K562 (cell line): ENCODE measurements around the gene RAPSN. TPM values are rescaled to one million over a fixed set of nuclear protein-coding genes. Genes with fewer than 3 reads are reported as not detected.

Experiments
- ATAC-seq: fragments of 200-7000 bp; cut with Tn5 transposase; 3 replicates; pipeline ENCODE4 v1.9.1; 2020; ENCODE audit warnings: moderate library complexity
- BruUV-seq: library from RNA; stranded (reverse); fragments of 400-500 nt; replicated peaks from 2 replicates; lab custom pipeline; 2021; lab: Mats Ljungman, UMichigan
- CTCF ChIA-PET: fragments of 300-600 bp; formaldehyde crosslinking; extraction: SDS; loops from one replicate; lab custom pipeline; 2021; ENCODE audit warnings: low intra/inter-chr PET ratio; lab: Yijun Ruan, JAX
- POLR2A ChIA-PET: fragments of 300-600, 350-650 bp; sonication (Branson Sonifier 250); formaldehyde crosslinking; extraction: SDS; loops from one replicate; lab custom pipeline; 2021; ENCODE audit warnings: antibody characterized with exemption, inconsistent platforms; lab: Yijun Ruan, JAX
- DNase-seq, 4 experiments: peaks; one replicate each; pipeline versions ENCODE4 v3.0.0 to v3.0.0-alpha.2; 2011 to 2018; ENCODE audit warnings: low spot score in 3 of 4, mixed read lengths in 3 of 4; ENCODE audit errors: extremely low read depth in 1 of 4
- FAIRE-seq: peaks from 2 replicates; lab custom pipeline; 2011; peaks lifted over from hg19 to GRCh38; lab: Jason Lieb, UNC
- H2AFZ ChIP-seq: 2 replicates; pipeline ENCODE4 v1.6.0; 2011; ENCODE audit warnings: low read depth, low read length, control low read depth, inconsistent platforms
- H3K27ac ChIP-seq: fragments of 200-600 bp; 3 replicates; pipeline ENCODE4 v1.8.0; 2011; ENCODE audit warnings: low read depth, mild to moderate bottlenecking, control low read depth, inconsistent platforms, low read length, moderate library complexity, mixed read lengths; ENCODE audit errors: extremely low read depth
- H3K27me3 ChIP-seq, 2 experiments: fragments of 300-600 bp in 1 of 2; 2 replicates in 1 of 2; 3 replicates in 1 of 2; pipeline versions ENCODE4 v1.6.0 to v1.8.0; 2011; ENCODE audit warnings: inconsistent platforms in 2 of 2, low read length in 2 of 2, mild to moderate bottlenecking in 1 of 2, mixed read lengths in 1 of 2, moderate library complexity in 1 of 2; ENCODE audit not compliant: control insufficient read depth in 2 of 2, insufficient read depth in 2 of 2
- H3K36me3 ChIP-seq: fragments of 300-600 bp; 3 replicates; pipeline ENCODE4 v1.8.0; 2011; ENCODE audit warnings: mild to moderate bottlenecking, low read length, inconsistent platforms; ENCODE audit not compliant: control insufficient read depth, insufficient read depth
- H3K4me1 ChIP-seq, 2 experiments: fragments of 200-600 bp in 1 of 2; replicated peaks in 1 of 2; 2 replicates in 1 of 2; 3 replicates in 1 of 2; pipeline versions ENCODE4 v1.5.1 to v1.8.0; 2011; ENCODE audit warnings: inconsistent platforms in 2 of 2, low read length in 2 of 2, mild to moderate bottlenecking in 1 of 2, mixed read lengths in 1 of 2, moderate library complexity in 1 of 2; ENCODE audit not compliant: control insufficient read depth in 2 of 2, insufficient read depth in 2 of 2
- H3K4me2 ChIP-seq: 2 replicates; pipeline ENCODE4 v1.6.1; 2011; ENCODE audit warnings: low read length, control low read depth, inconsistent platforms, mixed read lengths; ENCODE audit not compliant: insufficient read depth
- H3K4me3 ChIP-seq: fragments of 200-600 bp; sonication (generic), shearing (Covaris generic); 2 replicates; pipeline ENCODE4 v1.5.1; 2016; ENCODE audit warnings: control low read depth, inconsistent platforms
- H3K79me2 ChIP-seq: fragments of 200-600 bp; 3 replicates; pipeline ENCODE4 v1.8.0; 2011; ENCODE audit warnings: low read length, inconsistent platforms; ENCODE audit not compliant: control insufficient read depth, insufficient read depth
- H3K9ac ChIP-seq, 2 experiments: 2 replicates each; pipeline versions ENCODE4 v1.6.0 to v1.6.1; 2011; ENCODE audit warnings: low read depth in 2 of 2, low read length in 2 of 2, control low read depth in 1 of 2, inconsistent platforms in 1 of 2, mild to moderate bottlenecking in 1 of 2, mixed read lengths in 1 of 2; ENCODE audit not compliant: insufficient read depth in 1 of 2
- H3K9me1 ChIP-seq: one replicate; pipeline ENCODE4 v1.6.0; 2011; ENCODE audit warnings: inconsistent platforms, mild to moderate bottlenecking, low read length, moderate library complexity; ENCODE audit not compliant: control insufficient read depth, insufficient read depth
- H3K9me3 ChIP-seq: replicated peaks from 2 replicates; pipeline ENCODE4 v1.5.1; 2011; ENCODE audit warnings: low read depth, low read length, inconsistent platforms; ENCODE audit not compliant: control insufficient read depth, insufficient read depth
- H4K20me1 ChIP-seq: replicated peaks from 2 replicates; pipeline ENCODE4 v1.6.1; 2011; ENCODE audit warnings: low read length, inconsistent platforms, mixed read lengths; ENCODE audit not compliant: control insufficient read depth, insufficient read depth
- COPS2 ChIP-seq: fragments of 450-650 bp; conservative IDR thresholded peaks from 2 replicates; pipeline ENCODE4 v1.6.1; 2016; ENCODE audit warnings: mild to moderate bottlenecking, moderate library complexity
- E2F3 ChIP-seq: fragments of 250-450 bp; sonication (Bioruptor Pico); IDR thresholded peaks from 2 replicates; pipeline ENCODE4 v1.4.0; 2020; ENCODE audit warnings: mild to moderate bottlenecking
- NFE2 ChIP-seq: IDR thresholded peaks from 2 replicates; pipeline ENCODE4 v1.6.1; 2014; ENCODE audit warnings: antibody characterized with exemption, low read depth
- PYGO2 ChIP-seq: fragments of 450-650 bp; IDR thresholded peaks from 2 replicates; pipeline ENCODE4 v1.6.1; 2016; ENCODE audit warnings: mild to moderate bottlenecking, missing genetic modification characterization, moderate library complexity, missing compliant biosample characterization
- SRSF1 ChIP-seq: fragments of 200-400 bp; formaldehyde crosslinking; IDR thresholded peaks from 2 replicates; pipeline ENCODE4 v1.6.1; 2017; ENCODE audit warnings: mild to moderate bottlenecking, low read depth, low read length, moderate library complexity
- ZFP36 ChIP-seq: fragments of 150-350 bp; IDR thresholded peaks from 2 replicates; pipeline ENCODE4 v1.6.1; 2018; ENCODE audit warnings: low read length, low read depth; ENCODE audit not compliant: partially characterized antibody
- ZFX ChIP-seq: sonication (generic); formaldehyde crosslinking; IDR thresholded peaks from 2 replicates; pipeline ENCODE4 v1.8.0; 2022; ENCODE audit warnings: mild to moderate bottlenecking, missing genetic modification reagents, moderate library complexity
- ZNF3 ChIP-seq: fragments of 250-450 bp; sonication (Bioruptor Pico); IDR thresholded peaks from 2 replicates; pipeline ENCODE4 v1.5.0; 2021; ENCODE audit warnings: mild to moderate bottlenecking, moderate library complexity
- WGBS: fragments of 100-300 bp; shearing (Covaris generic); methylation state at CpG from one replicate; pipeline ENCODE4 v1.1.6; 2016; ENCODE audit warnings: low coverage, mixed read lengths; ENCODE audit not compliant: insufficient coverage; ENCODE audit errors: missing lambda C conversion rate; 5-methylcytosine and 5-hydroxymethylcytosine counted together
- in situ Hi-C: fragments of 300-500 bp; cut with MboI; formaldehyde crosslinking; loops from 4 replicates; pipeline ENCODE4 v1.15.0; 2018; ENCODE audit warnings: inconsistent platforms, mixed read lengths
- intact Hi-C: fragments of 100-400 bp; cut with micrococcal nuclease; formaldehyde crosslinking; loops from 2 replicates; pipeline ENCODE4 v1.14.2; 2022
- polyA plus RNA-seq, 8 experiments: library from polyadenylated mRNA; depleted of rRNA in 4 of 8; stranded (reverse) in 5 of 8; unstranded in 3 of 8; fragments of >200 nt; fragmentation: Nextera tagmentation in 2 of 8; fragmentation: Illumina TruSeq in 1 of 8; extraction: Ambion mirVana in 2 of 8; extraction: Trizol in 1 of 8; gene quantifications; 2 replicates each; pipeline versions ENCODE4 v1.2.1 to v1.2.3, GENCODE V29; 2011 to 2014; ENCODE audit warnings: inconsistent platforms in 1 of 8, missing spikeins in 1 of 8
- total RNA-seq, 7 experiments: library from RNA; depleted of rRNA in 6 of 7; stranded (reverse); fragments of >200 nt in 6 of 7; fragmentation: Illumina TruSeq in 2 of 7; extraction: Trizol in 2 of 7; gene quantifications; 2 replicates each; pipeline versions ENCODE4 v1.2.1 to v1.2.3, GENCODE V29; 2011 to 2021; ENCODE audit warnings: low replicate concordance in 1 of 7
- TF ChIP-seq, protein P1 (sequence below): sonication (generic); formaldehyde crosslinking; IDR thresholded peaks from 2 replicates; pipeline ENCODE4 v1.5.0; 2020; ENCODE audit warnings: missing genetic modification reagents
- TF ChIP-seq, protein P2 (sequence below), 2 experiments: fragments of 450-650 bp in 1 of 2; sonication (generic) in 1 of 2; formaldehyde crosslinking in 1 of 2; IDR thresholded peaks; 2 replicates each; pipeline versions ENCODE4 v1.7.1 to v1.9.0; 2016 to 2022; ENCODE audit warnings: inconsistent platforms in 1 of 2, mild to moderate bottlenecking in 1 of 2, missing genetic modification reagents in 1 of 2
- TF ChIP-seq, protein P3 (sequence below): fragments of 450-650 bp; formaldehyde crosslinking; IDR thresholded peaks from 2 replicates; pipeline ENCODE4 v1.4.0; 2022; ENCODE audit warnings: missing genetic modification characterization

Gene RAPSN
- total and polyA plus RNA-seq, 9 of the 15 experiments (the other 6 are each of a cell fraction or from before 2014, with no cell fraction given), result 0.06 to 0.11 TPM; not detected in 7

DNA sequence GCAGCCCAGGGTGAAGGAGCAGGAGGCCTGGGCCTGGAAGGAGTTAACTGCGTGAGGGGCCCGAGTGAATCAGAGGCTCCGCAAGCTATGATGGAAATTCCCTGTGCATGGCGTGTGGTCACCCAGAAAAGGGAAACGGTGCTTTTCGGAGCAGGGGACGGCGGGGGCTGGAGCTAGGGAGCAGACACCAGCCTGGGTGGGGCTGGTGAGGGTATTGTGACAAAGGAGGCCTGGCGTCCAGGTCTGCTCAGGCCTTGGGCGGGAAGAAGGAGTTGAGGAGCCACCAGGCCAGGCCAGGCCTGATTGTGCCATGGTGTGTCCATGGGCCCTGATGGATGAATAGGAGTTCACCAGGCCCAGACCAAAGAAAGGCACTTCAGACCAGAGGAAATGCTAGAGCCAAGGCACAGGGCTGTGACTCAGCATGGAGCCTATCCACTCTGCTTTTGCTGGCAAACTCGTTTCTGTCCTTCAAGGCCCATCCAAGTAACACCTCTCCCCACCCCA lies 57.8 kb downstream of the RAPSN start:
- no peak for DNase-seq
- no peaks in the 10 kb centered on the region for H3K9me1 ChIP-seq
- peak overlapping the region; percentile 39 to 77; a peak in 3 of 4 replicates for H3K9ac ChIP-seq
- peaks cover 40 to 73% of the 10 kb centered on the region in 2 experiments for H3K4me1 ChIP-seq
- H4K20me1 ChIP-seq, result no peaks in the 10 kb centered on the region
- peak; percentile 6 for FAIRE-seq
- H3K27ac ChIP-seq, result peak overlapping the region; percentile 50; the same call in 2 of the 3 replicates
- H3K4me2 ChIP-seq, result no peak overlapping the region
- no peaks in the 10 kb centered on the region for H3K9me3 ChIP-seq
- ChIA-PET CTCF (no interaction called here), POLR2A (interaction anchor here (0.5 to 1.2 kb wide), 5 partner anchors 11 to 224 kb away, joined by 3 to 7 read pairs (median 5); partner anchors contain the start of gene SPI1)
- BruUV-seq, result no TSS peak
- 79% methylated on average over 11 of the region's 11 CpGs for WGBS
- peak overlapping the region; percentile 82 for H2AFZ ChIP-seq
- H3K4me3 ChIP-seq, result no peak overlapping the region
- no peaks in the 10 kb centered on the region for H3K36me3 ChIP-seq
- in situ Hi-C loops, result no loop called here
- no peak for ATAC-seq
- no peaks in the 10 kb centered on the region for H3K79me2 ChIP-seq
- intact Hi-C loops, result no loop called here
- H3K27me3 ChIP-seq, result no peaks in the 10 kb centered on the region
- TF ChIP-seq ZFP36, result no peak
- TF ChIP-seq ZFX, result 0 out of 2 replicates have a peak, but pooled peaks have one; percentile 25
- no peak for TF ChIP-seq ZNF3 (CRISPR knock-in tag)
- no peak for TF ChIP-seq COPS2
- no peak for TF ChIP-seq SRSF1
- no peak for TF ChIP-seq PYGO2 (tag)
- TF ChIP-seq, protein P1, sequence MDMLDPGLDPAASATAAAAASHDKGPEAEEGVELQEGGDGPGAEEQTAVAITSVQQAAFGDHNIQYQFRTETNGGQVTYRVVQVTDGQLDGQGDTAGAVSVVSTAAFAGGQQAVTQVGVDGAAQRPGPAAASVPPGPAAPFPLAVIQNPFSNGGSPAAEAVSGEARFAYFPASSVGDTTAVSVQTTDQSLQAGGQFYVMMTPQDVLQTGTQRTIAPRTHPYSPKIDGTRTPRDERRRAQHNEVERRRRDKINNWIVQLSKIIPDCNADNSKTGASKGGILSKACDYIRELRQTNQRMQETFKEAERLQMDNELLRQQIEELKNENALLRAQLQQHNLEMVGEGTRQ (CRISPR knock-in tag), result no peak
- no peak for TF ChIP-seq E2F3 (CRISPR knock-in tag)
- TF ChIP-seq, protein P2, sequence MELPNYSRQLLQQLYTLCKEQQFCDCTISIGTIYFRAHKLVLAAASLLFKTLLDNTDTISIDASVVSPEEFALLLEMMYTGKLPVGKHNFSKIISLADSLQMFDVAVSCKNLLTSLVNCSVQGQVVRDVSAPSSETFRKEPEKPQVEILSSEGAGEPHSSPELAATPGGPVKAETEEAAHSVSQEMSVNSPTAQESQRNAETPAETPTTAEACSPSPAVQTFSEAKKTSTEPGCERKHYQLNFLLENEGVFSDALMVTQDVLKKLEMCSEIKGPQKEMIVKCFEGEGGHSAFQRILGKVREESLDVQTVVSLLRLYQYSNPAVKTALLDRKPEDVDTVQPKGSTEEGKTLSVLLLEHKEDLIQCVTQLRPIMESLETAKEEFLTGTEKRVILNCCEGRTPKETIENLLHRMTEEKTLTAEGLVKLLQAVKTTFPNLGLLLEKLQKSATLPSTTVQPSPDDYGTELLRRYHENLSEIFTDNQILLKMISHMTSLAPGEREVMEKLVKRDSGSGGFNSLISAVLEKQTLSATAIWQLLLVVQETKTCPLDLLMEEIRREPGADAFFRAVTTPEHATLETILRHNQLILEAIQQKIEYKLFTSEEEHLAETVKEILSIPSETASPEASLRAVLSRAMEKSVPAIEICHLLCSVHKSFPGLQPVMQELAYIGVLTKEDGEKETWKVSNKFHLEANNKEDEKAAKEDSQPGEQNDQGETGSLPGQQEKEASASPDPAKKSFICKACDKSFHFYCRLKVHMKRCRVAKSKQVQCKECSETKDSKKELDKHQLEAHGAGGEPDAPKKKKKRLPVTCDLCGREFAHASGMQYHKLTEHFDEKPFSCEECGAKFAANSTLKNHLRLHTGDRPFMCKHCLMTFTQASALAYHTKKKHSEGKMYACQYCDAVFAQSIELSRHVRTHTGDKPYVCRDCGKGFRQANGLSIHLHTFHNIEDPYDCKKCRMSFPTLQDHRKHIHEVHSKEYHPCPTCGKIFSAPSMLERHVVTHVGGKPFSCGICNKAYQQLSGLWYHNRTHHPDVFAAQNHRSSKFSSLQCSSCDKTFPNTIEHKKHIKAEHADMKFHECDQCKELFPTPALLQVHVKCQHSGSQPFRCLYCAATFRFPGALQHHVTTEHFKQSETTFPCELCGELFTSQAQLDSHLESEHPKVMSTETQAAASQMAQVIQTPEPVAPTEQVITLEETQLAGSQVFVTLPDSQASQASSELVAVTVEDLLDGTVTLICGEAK (IDR thresholded peaks at IDR 0.05), result no peak
- TF ChIP-seq, protein P2 (CRISPR knock-in tag; IDR thresholded peaks at IDR 0.05), result no peak
- peak; percentile 36; the same call in 1 of the 2 replicates for TF ChIP-seq NFE2
- TF ChIP-seq, protein P3, sequence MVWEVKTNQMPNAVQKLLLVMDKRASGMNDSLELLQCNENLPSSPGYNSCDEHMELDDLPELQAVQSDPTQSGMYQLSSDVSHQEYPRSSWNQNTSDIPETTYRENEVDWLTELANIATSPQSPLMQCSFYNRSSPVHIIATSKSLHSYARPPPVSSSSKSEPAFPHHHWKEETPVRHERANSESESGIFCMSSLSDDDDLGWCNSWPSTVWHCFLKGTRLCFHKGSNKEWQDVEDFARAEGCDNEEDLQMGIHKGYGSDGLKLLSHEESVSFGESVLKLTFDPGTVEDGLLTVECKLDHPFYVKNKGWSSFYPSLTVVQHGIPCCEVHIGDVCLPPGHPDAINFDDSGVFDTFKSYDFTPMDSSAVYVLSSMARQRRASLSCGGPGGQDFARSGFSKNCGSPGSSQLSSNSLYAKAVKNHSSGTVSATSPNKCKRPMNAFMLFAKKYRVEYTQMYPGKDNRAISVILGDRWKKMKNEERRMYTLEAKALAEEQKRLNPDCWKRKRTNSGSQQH (CRISPR knock-in tag), result no peak
